Ovary (tissue), 9 donors: ENCODE data around the gene RPL26. TPM values are rescaled to one million over a fixed set of nuclear protein-coding genes. Genes with fewer than 3 reads are reported as not detected.
"Not testable (repeated sequence)": the region's sequence is repeated elsewhere in the genome, so short reads cannot be mapped to it uniquely, and the experiment has no call there.

Experiments used
- DNase-seq, 5 donors: peaks; one replicate each; pipeline ENCODE4 v3.0.0-alpha.2; 2019 to 2020
- H3K27ac ChIP-seq, 2 donors: fragments of 200-600 bp; one replicate each; pipeline versions ENCODE4 v1.5.1 to v1.8.0; 2019 to 2022
- H3K27me3 ChIP-seq: fragments of 200-600 bp; one replicate; pipeline ENCODE4 v1.8.0; 2022
- H3K36me3 ChIP-seq: fragments of 200-600 bp; sonication (generic); one replicate; pipeline ENCODE4 v1.5.1; 2019
- H3K4me1 ChIP-seq: one replicate; pipeline ENCODE4 v1.8.1; 2013; ENCODE audit warnings: mild to moderate bottlenecking, moderate library complexity; ENCODE audit not compliant: insufficient read depth
- H3K4me3 ChIP-seq: fragments of 200-600 bp; sonication (generic); one replicate; pipeline ENCODE4 v1.5.1; 2017
- H3K9me3 ChIP-seq, 2 donors: fragments of 200-600 bp in 1 of 2; sonication (generic) in 1 of 2; one replicate each; pipeline versions ENCODE4 v1.5.1 to v1.8.1; 2013 to 2019; ENCODE audit warnings: mild to moderate bottlenecking in 1 of 2, moderate library complexity in 1 of 2
- EP300 ChIP-seq: sonication (generic); formaldehyde crosslinking; IDR thresholded peaks from one replicate; pipeline ENCODE4 v1.6.1; 2017; ENCODE audit warnings: antibody characterized with exemption
- POLR2A ChIP-seq: fragments of 450-650 bp; IDR thresholded peaks from one replicate; pipeline ENCODE4 v1.6.1; 2017; ENCODE audit warnings: antibody characterized with exemption, mild to moderate bottlenecking, moderate library complexity
- WGBS, 3 donors: extraction: QIAGEN DNeasy Blood & Tissue Kit in 1 of 3; methylation state at CpG; one replicate each; pipeline versions ENCODE4 v1.1.5 to v1.1.7; 2013 to 2017; 5-methylcytosine and 5-hydroxymethylcytosine counted together
- intact Hi-C, 4 donors: fragments of 100-400 bp; cut with DNase I; formaldehyde crosslinking; loops; one replicate each; pipeline versions ENCODE4 v1.11.0 to v1.15.1; 2022 to 2023
- polyA plus RNA-seq, 2 donors: library from polyadenylated mRNA; stranded (reverse); fragments of 200-250 nt in 1 of 2; fragments of 350-450 nt in 1 of 2; fragmentation: Illumina TruSeq in 1 of 2; extraction: RNeasy Lipid Tissue Mini Kit (QIAGEN cat#74804) in 1 of 2; gene quantifications; one replicate each; pipeline ENCODE4 v1.2.3, GENCODE V29; 2013 to 2014
- total RNA-seq, 7 donors: library from RNA; depleted of rRNA in 2 of 7; stranded (reverse); fragments of >200 nt in 2 of 7; fragmentation: NEBNext Ultra II Directional in 3 of 7; extraction: Animal tissue kit (Norgen Biotek cat#: 25700) in 3 of 7; gene quantifications; one replicate each; pipeline versions ENCODE4 v1.1.0 to v1.2.4, GENCODE V29; 2016 to 2023
- TF ChIP-seq, protein P1 (sequence below), 3 donors: fragments of 450-650 bp in 2 of 3; fragments of 200-600 bp in 1 of 3; IDR thresholded peaks; one replicate each; pipeline versions ENCODE4 v1.5.1 to v1.8.0; 2016 to 2022; ENCODE audit warnings: antibody characterized with exemption in 3 of 3, mild to moderate bottlenecking in 1 of 3
- donor health status: DM: no; HTN: no; CAD: no; lungs with moderate emphysema.
- donor health status: DM: no; HTN: no; CAD: no.
- donor health status: Bipolar disorder and iron deficiency.
- donor health status: DM: yes; HTN: yes; CAD: no.
- donor health status: DM: no; HTN: no; CAD: no.
- donor health status: DM: yes; HTN: yes; CAD: no.

RPL26 gene
- total and polyA plus RNA-seq, 9 donors, result 2,824 to 11,226 (median 3,966) TPM

- Histone ChIP-seq H3K27ac (no peak within 1 kb of the TSS), H3K27me3 (no peaks in the 10 kb centered on the region), H3K4me1 (no peaks in the 10 kb centered on the region), H3K4me3 (no peak within 1 kb of the TSS), H3K36me3 (no peaks in the 10 kb centered on the region), H3K9me3 (no peaks in the 10 kb centered on the region)
- no peak for DNase-seq
- TF ChIP-seq, protein P1, sequence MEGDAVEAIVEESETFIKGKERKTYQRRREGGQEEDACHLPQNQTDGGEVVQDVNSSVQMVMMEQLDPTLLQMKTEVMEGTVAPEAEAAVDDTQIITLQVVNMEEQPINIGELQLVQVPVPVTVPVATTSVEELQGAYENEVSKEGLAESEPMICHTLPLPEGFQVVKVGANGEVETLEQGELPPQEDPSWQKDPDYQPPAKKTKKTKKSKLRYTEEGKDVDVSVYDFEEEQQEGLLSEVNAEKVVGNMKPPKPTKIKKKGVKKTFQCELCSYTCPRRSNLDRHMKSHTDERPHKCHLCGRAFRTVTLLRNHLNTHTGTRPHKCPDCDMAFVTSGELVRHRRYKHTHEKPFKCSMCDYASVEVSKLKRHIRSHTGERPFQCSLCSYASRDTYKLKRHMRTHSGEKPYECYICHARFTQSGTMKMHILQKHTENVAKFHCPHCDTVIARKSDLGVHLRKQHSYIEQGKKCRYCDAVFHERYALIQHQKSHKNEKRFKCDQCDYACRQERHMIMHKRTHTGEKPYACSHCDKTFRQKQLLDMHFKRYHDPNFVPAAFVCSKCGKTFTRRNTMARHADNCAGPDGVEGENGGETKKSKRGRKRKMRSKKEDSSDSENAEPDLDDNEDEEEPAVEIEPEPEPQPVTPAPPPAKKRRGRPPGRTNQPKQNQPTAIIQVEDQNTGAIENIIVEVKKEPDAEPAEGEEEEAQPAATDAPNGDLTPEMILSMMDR (IDR thresholded peaks at IDR 0.05), result no peak
- no peak for TF ChIP-seq EP300
- TF ChIP-seq POLR2A, result no peak
- intact Hi-C loops, result no loop called here
- WGBS, 3 donors, result 55 to 71% (median 60%) methylated on average over 13 of the region's 13 CpGs
These were observed 14.6 kb upstream of the RPL26 start, which contains the start of gene RNF222 for GRCh38 chr17:8397636-8398035. RNF222 (minus strand) TSS chr17:8397827; CDS start chr17:8393461, 4,366 bp downstream.

DNA sequence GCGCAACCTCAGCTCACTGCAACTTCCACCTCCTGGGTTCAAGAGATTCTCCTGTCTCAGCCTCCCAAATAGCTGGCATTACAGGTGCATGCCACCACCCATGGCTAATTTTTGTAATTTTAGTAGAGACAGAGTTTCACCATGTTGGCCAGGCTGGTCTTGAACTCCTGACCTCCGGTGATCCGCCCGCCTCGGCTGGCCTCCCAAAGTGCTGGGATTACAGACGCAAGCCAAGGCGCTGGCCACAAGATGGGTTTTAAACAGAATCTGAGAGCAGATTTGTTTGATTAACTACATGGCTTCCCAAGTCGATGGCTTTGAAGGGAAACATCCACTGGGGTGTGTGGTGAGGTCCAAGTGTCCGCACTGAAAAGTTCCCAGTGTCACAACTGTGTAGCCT is 11.5 kb upstream of the RPL26 start:
- not testable (repeated sequence) for DNase-seq, H3K4me1 ChIP-seq

GRCh38 chr17:8393470-8394231 is 10.7 kb upstream of the RPL26 start:
- H3K27me3 ChIP-seq, result no peaks in the 10 kb centered on the region
- intact Hi-C loops, result no loop called here
- no peak for TF ChIP-seq POLR2A
- TF ChIP-seq EP300, result no peak
- TF ChIP-seq, protein P1 (IDR thresholded peaks at IDR 0.05), result no peak
- H3K4me1 ChIP-seq, result no peaks in the 10 kb centered on the region
- H3K27ac ChIP-seq, result no peak overlapping the region
- H3K36me3 ChIP-seq, result no peaks in the 10 kb centered on the region
- no peaks in the 10 kb centered on the region for H3K9me3 ChIP-seq
- DNase-seq, result no peak
- 53 to 55% (median 54%) methylated on average over 8 of the region's 8 CpGs for WGBS, 3 donors
- no peak overlapping the region for H3K4me3 ChIP-seq

More for the DNA sequence above, 11.5 kb upstream of the RPL26 start:
- H3K36me3 ChIP-seq, intact Hi-C loops, H3K4me3 ChIP-seq, H3K27me3 ChIP-seq, H3K9me3 ChIP-seq, H3K27ac ChIP-seq: not testable (repeated sequence)
- WGBS, 3 donors, result 72 to 78% (median 77%) methylated on average over 9 of the region's 9 CpGs

- 77 to 81% (median 81%) methylated on average over 40 to 46 of the region's 46 CpGs for WGBS, 3 donors
- TF ChIP-seq POLR2A, result no peak
- no peaks in the 10 kb centered on the region for H3K27me3 ChIP-seq
- H3K4me3 ChIP-seq, result no peak overlapping the region
- H3K27ac ChIP-seq, result no peak overlapping the region
- no peaks in the 10 kb centered on the region for H3K36me3 ChIP-seq
- H3K9me3 ChIP-seq, result no peaks in the 10 kb centered on the region
- DNase-seq, result no peak
- H3K4me1 ChIP-seq, result no peaks in the 10 kb centered on the region
- intact Hi-C loops, result no loop called here
These were observed 9.9 kb upstream of the RPL26 start for GRCh38 chr17:8392674-8393469.

DNA sequence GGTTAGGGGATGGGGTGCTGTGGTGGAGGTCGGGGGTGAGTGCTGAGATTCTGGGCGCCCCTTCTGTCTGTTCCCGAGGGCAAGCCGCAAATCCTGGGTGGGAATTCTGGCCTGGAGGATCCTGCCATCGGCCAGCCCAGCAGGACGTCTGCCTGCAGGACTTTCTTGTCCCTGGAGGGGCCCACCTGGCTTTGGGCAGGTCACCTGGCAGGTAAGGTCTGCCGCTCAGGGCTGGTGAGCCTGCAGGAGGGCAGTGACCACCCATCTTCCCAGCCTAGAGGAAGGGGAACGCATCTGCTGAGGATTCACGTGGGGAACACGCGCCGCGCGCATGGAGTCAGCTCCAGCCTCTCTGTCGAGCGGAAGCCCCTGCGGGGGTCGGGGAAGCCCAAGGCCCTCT is 9.3 kb upstream of the RPL26 start:
- intact Hi-C loops, result no loop called here
- TF ChIP-seq EP300, result no peak
- no peak for TF ChIP-seq POLR2A
- TF ChIP-seq, protein P1 (IDR thresholded peaks at IDR 0.05), result no peak
- Histone ChIP-seq H3K4me3 (no peak overlapping the region), H3K27me3 (no peaks in the 10 kb centered on the region), H3K4me1 (no peaks in the 10 kb centered on the region), H3K27ac (no peak overlapping the region), H3K9me3 (no peaks in the 10 kb centered on the region), H3K36me3 (no peaks in the 10 kb centered on the region)
- 35 to 60% (median 53%) methylated on average over 7 to 18 of the region's 18 CpGs for WGBS, 3 donors
- DNase-seq, result no peak
